SIG-M5 (cell line): ENCODE results near the gene SLC52A3.

Experiments used
- DNase-seq: peaks from one replicate; lab custom pipeline; 2025; lab: John Stamatoyannopoulos, UW

Gene SLC52A3

GRCh38 chr20:766906-767305 is 1.4 kb downstream of the SLC52A3 start:
- no peak for DNase-seq

- no peak for DNase-seq
Observed at GRCh38 chr20:764255-764654, 4.0 kb downstream of the SLC52A3 start.

- no peak for DNase-seq
Observed at GRCh38 chr20:761418-762381, 6.6 kb downstream of the SLC52A3 start.

GRCh38 chr20:760751-761417 is 7.4 kb downstream of the SLC52A3 start:
- DNase-seq = no peak

- DNase-seq = no peak
Observed at GRCh38 chr20:757506-757905, 10.8 kb downstream of the SLC52A3 start.

GRCh38 chr20:755941-756340 is 12.4 kb downstream of the SLC52A3 start:
- no peak for DNase-seq

- no peak for DNase-seq
Observed at GRCh38 chr20:754904-755303, 13.4 kb downstream of the SLC52A3 start.

- no peak for DNase-seq
Observed at GRCh38 chr20:753897-754635, 14.2 kb downstream of the SLC52A3 start.

GRCh38 chr20:753136-753535 is 15.2 kb downstream of the SLC52A3 start:
- DNase-seq = no peak

GRCh38 chr20:752291-752690 is 16.0 kb downstream of the SLC52A3 start:
- no peak for DNase-seq

GRCh38 chr20:751761-752160 is 16.5 kb downstream of the SLC52A3 start:
- DNase-seq = no peak

GRCh38 chr20:750801-751200 is 17.5 kb downstream of the SLC52A3 start:
- DNase-seq = no peak

GRCh38 chr20:745683-746301 is 22.5 kb downstream of the SLC52A3 start:
- DNase-seq = no peak

GRCh38 chr20:742156-742555 is 26.1 kb downstream of the SLC52A3 start:
- DNase-seq = no peak

GRCh38 chr20:741620-742019 is 26.7 kb downstream of the SLC52A3 start:
- DNase-seq = no peak

GRCh38 chr20:740162-740561 is 28.1 kb downstream of the SLC52A3 start:
- DNase-seq = no peak

- no peak for DNase-seq
Observed at GRCh38 chr20:739736-740135, 28.6 kb downstream of the SLC52A3 start.

- no peak for DNase-seq
Observed at GRCh38 chr20:733861-734260, 34.4 kb downstream of the SLC52A3 start.

- DNase-seq = no peak
Observed at GRCh38 chr20:732727-733126, 35.6 kb downstream of the SLC52A3 start.

- DNase-seq = no peak
Observed at GRCh38 chr20:731891-732560, 36.3 kb downstream of the SLC52A3 start.

- no peak for DNase-seq
Observed at GRCh38 chr20:730005-730404, 38.3 kb downstream of the SLC52A3 start.
